Heart left ventricle (tissue), 13 donors: Measurements from ENCODE around the gene TRMT10C.
"Not testable (repeated sequence)": the region's sequence is repeated elsewhere in the genome, so short reads cannot be mapped to it uniquely, and the experiment has no call there.

Source experiments
- CTCF ChIP-seq, 12 donors: fragments of 200-600 bp; sonication (generic) in 4 of 12; IDR thresholded peaks; one replicate each; pipeline versions ENCODE4 v1.5.0 to v1.8.0; 2018 to 2022; ENCODE audit warnings: antibody characterized with exemption in 12 of 12, mild to moderate bottlenecking in 5 of 12
- POLR2A ChIP-seq, 2 donors: fragments of 450-650 bp; IDR thresholded peaks; one replicate each; pipeline ENCODE4 v1.6.1; 2017; ENCODE audit warnings: antibody characterized with exemption in 2 of 2, mild to moderate bottlenecking in 2 of 2, moderate library complexity in 2 of 2
- donor health status: ischemic (EF 13 %, LVEDD 7.1; RV severe dilation, severe dysfunction).
- donor health status: DM: no; HTN: yes; CAD: no.
- donor health status: DM: no; HTN: no; CAD: no.
- donor health status: ischemic (EF 25% LVEDD 6.9; RV normal size, moderate dysfunction).
- donor health status: ischemic (EF 25% LVEDD 5.7; RV mildly dilated, moderate dysfunction).
- donor health status: ischemic (EF 35%, LVEDD 5.7; RV mildly dilated, moderate dysfunction).
- donor health status: nonischemic (EF 11% LVEDD 7.7; RV severe dilation, severe dysfunction).
- donor health status: DM: yes; HTN: yes; CAD: no.
- donor health status: PGD.
- donor health status: ischemic (EF 29% LVEDD 5.4; RV normal size, mild dysfunction).
- donor health status: nonischemic (EF 23%, LVEDD 6.1; RV moderate dilation, normal function).

- TF ChIP-seq CTCF, POLR2A (IDR thresholded peaks at IDR 0.05): not testable (repeated sequence)
Observed at GRCh38 chr3:101536955-101537354, 24.7 kb upstream of the TRMT10C start.
